Measurements from ENCODE around the gene ACTL10. TPM values are rescaled to one million over a fixed set of nuclear protein-coding genes. Genes with fewer than 3 reads are reported as not detected.

ACTL10 gene
- total RNA-seq, 4 donors from 2014 or later: 1.5 to 14.1 (median 3.0) TPM; not detected in 1

GRCh38 chr20:33703498-33704137 lies 36.9 kb downstream of the ACTL10 start:
- no peaks in the 10 kb centered on the region for H3K4me1 ChIP-seq
- H3K4me3 ChIP-seq: no peak overlapping the region
- no peaks in the 10 kb centered on the region for H3K9me3 ChIP-seq
- no peak overlapping the region for H3K27ac ChIP-seq
- no peaks in the 10 kb centered on the region for H3K36me3 ChIP-seq
- DNase-seq: no peak
- in situ Hi-C loops (cut with MboI; ENCODE audit: low pct_ligation_motif_present in 1 of 4, low pct_unique_long_range_greater_than_20kb in 1 of 4, low sequenced_read_pairs in 3 of 4) (no loop called here), intact Hi-C loops (cut with DNase I; ENCODE audit: low total_unique reads) (no loop called here)
- no peaks in the 10 kb centered on the region for H3K27me3 ChIP-seq
- 95 to 96% methylated on average over 4 to 7 of the region's 8 CpGs for WGBS, 2 donors (ENCODE audit: low coverage in 1 of 2)
- TF ChIP-seq POLR2AphosphoS5 (IDR thresholded peaks at IDR 0.05): no peak
- no peak for TF ChIP-seq CTCF (IDR thresholded peaks at IDR 0.05)
- no peak for TF ChIP-seq EP300 (IDR thresholded peaks at IDR 0.05; ENCODE audit: low read depth)
- no peak for TF ChIP-seq POLR2A (IDR thresholded peaks at IDR 0.05)

GRCh38 chr20:33704197-33704924 lies 37.6 kb downstream of the ACTL10 start:
- H3K9me3 ChIP-seq: no peaks in the 10 kb centered on the region
- no peaks in the 10 kb centered on the region for H3K4me1 ChIP-seq
- H3K4me3 ChIP-seq: no peak overlapping the region
- 95% methylated on average over 11 of the region's 11 CpGs; no CpG with 5 or more reads in 1 of the 2 donors for WGBS, 2 donors (ENCODE audit: low coverage in 1 of 2)
- H3K27me3 ChIP-seq: no peaks in the 10 kb centered on the region
- TF ChIP-seq POLR2A (IDR thresholded peaks at IDR 0.05): no peak
- TF ChIP-seq EP300 (IDR thresholded peaks at IDR 0.05; ENCODE audit: low read depth): no peak
- TF ChIP-seq POLR2AphosphoS5 (IDR thresholded peaks at IDR 0.05): no peak
- TF ChIP-seq CTCF (IDR thresholded peaks at IDR 0.05): no peak
- peaks cover 0 to 3% (median 0%) of the 10 kb centered on the region in 4 donors for H3K36me3 ChIP-seq
- in situ Hi-C loops (cut with MboI; ENCODE audit: low pct_ligation_motif_present in 1 of 4, low pct_unique_long_range_greater_than_20kb in 1 of 4, low sequenced_read_pairs in 3 of 4): no loop called here
- intact Hi-C loops (cut with DNase I; ENCODE audit: low total_unique reads): no loop called here
- no peak overlapping the region for H3K27ac ChIP-seq
- DNase-seq: no peak

GRCh38 chr20:33707668-33708067 lies 40.9 kb downstream of the ACTL10 start:
- no peak for DNase-seq
- Histone ChIP-seq H3K36me3 (peaks cover 0 to 5% (median 2%) of the 10 kb centered on the region in 4 donors), H3K4me1 (no peaks in the 10 kb centered on the region), H3K9me3 (no peaks in the 10 kb centered on the region), H3K27me3 (no peaks in the 10 kb centered on the region), H3K27ac (no peak overlapping the region), H3K4me3 (no peak overlapping the region)
- intact Hi-C loops (cut with DNase I; ENCODE audit: low total_unique reads) (no loop called here), in situ Hi-C loops (cut with MboI; ENCODE audit: low pct_ligation_motif_present in 1 of 4, low pct_unique_long_range_greater_than_20kb in 1 of 4, low sequenced_read_pairs in 3 of 4) (no loop called here)
- TF ChIP-seq EP300 (IDR thresholded peaks at IDR 0.05; ENCODE audit: low read depth) (no peak), CTCF (IDR thresholded peaks at IDR 0.05) (no peak), POLR2A (IDR thresholded peaks at IDR 0.05) (no peak), POLR2AphosphoS5 (IDR thresholded peaks at IDR 0.05) (no peak)
- whole genome bisulfite sequencing, 2 donors (ENCODE audit: low coverage in 1 of 2): 83% methylated on average over 11 of the region's 11 CpGs; no CpG with 5 or more reads in 1 of the 2 donors

GRCh38 chr20:33709398-33709797 lies 42.7 kb downstream of the ACTL10 start:
- Histone ChIP-seq H3K27ac (no peak overlapping the region), H3K4me3 (no peak overlapping the region), H3K36me3 (peaks cover 0 to 10% (median 4%) of the 10 kb centered on the region in 4 donors), H3K9me3 (no peaks in the 10 kb centered on the region), H3K27me3 (no peaks in the 10 kb centered on the region), H3K4me1 (no peaks in the 10 kb centered on the region)
- 75% methylated on average over 2 of the region's 2 CpGs; no CpG with 5 or more reads in 1 of the 2 donors for WGBS, 2 donors (ENCODE audit: low coverage in 1 of 2)
- intact Hi-C loops (cut with DNase I; ENCODE audit: low total_unique reads): no loop called here
- no peak for DNase-seq
- in situ Hi-C loops (cut with MboI; ENCODE audit: low pct_ligation_motif_present in 1 of 4, low pct_unique_long_range_greater_than_20kb in 1 of 4, low sequenced_read_pairs in 3 of 4): no loop called here
- no peak for TF ChIP-seq CTCF (IDR thresholded peaks at IDR 0.05)
- TF ChIP-seq POLR2A (IDR thresholded peaks at IDR 0.05): no peak
- TF ChIP-seq EP300 (IDR thresholded peaks at IDR 0.05; ENCODE audit: low read depth): no peak
- no peak for TF ChIP-seq POLR2AphosphoS5 (IDR thresholded peaks at IDR 0.05)
